Stimulated activated CD4-positive, alpha-beta T cell treated with anti-CD3 and anti-CD28 coated beads, Interleukin-1b, Interleukin-23, amount 100 ng/mL, for 24 hours (primary cell): Measurements from ENCODE around the gene SLC27A4.
A peak's percentile ranks its signal among the peaks of the same experiment; 100 is the strongest.
"Not testable (repeated sequence)": the region's sequence is repeated elsewhere in the genome, so short reads cannot be mapped to it uniquely, and the experiment has no call there.

ENCODE experiments used
- DNase-seq, 4 experiments: peaks; one replicate each; pipeline ENCODE4 v3.0.0-alpha.2; 2020; ENCODE audit warnings: low read depth in 4 of 4, low spot score in 1 of 4

Gene SLC27A4

DNA sequence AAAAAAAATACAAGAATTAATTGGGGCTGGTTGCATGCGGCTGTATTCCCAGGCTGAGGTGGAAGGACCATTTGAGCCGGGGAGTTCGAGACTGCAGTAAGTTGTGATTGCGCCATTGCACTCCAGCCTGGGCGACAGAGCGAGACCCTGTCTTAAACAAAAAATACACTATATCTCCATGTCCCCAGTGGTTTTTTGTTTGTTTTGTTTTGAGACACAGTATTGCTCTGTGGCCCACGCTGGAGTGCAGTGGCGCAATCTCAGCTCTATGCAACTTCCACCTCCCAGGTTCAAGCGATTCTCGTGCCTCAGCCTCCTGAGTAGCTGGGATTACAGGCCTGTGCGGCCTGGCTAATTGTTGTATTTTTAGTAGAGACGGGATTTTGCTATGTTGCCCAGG is 16.5 kb upstream of the SLC27A4 start:
- DNase-seq: no peak

- no peak for DNase-seq
Measured at GRCh38 chr9:128324401-128324800, 15.9 kb upstream of the SLC27A4 start.

- DNase-seq: no peak
Measured at GRCh38 chr9:128325629-128326028, 14.7 kb upstream of the SLC27A4 start.

- DNase-seq: no peak
Measured at GRCh38 chr9:128333451-128333869, 6.9 kb upstream of the SLC27A4 start.

DNA sequence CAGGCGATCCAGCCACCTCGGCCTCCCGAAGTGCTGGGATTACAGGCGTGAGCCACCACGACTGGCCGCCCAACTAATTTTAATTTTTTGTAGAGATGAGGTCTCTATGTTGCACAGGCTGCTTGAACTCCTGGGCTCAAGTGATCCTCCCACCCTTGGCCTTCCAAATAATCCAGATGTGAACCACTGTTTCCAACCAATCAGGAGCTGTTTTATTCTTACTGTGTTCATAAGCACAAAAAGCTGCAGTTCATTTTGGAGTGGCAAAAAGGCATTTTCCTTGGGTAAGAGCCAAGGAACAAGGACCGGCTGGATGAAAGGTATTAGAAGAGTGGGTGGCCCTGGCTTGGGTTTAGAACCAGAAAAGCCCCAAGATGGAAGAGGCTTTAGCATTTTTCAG is 5.2 kb upstream of the SLC27A4 start:
- DNase-seq: no peak

GRCh38 chr9:128335914-128336313 is 4.4 kb upstream of the SLC27A4 start:
- no peak for DNase-seq

DNA sequence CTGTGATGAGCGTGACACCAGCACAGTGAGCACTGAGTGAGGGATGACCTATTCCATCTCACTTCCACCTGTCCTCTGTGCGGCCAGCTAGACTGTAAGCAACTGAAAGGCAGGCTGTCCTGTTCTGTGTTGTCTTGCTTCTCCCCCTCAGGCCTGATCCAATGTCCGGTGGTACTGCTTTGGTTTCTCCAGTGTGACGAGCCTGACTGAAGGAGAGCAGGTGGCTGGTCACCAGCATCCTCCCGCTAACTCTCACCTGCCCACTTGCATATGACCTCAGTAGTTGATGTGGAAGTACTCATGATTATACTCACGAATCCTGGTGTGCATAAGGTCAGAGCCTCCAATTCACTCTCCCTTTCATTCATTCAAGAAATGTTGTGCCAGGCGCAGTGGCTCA is 2.4 kb upstream of the SLC27A4 start:
- DNase-seq: no peak

- not testable (repeated sequence) for DNase-seq
Measured at GRCh38 chr9:128338852-128339614, 1.3 kb upstream of the SLC27A4 start.

GRCh38 chr9:128340691-128341434 is 536 bp downstream of the SLC27A4 start:
- peak in 1 of 4 experiments; percentile 9 for DNase-seq

DNA sequence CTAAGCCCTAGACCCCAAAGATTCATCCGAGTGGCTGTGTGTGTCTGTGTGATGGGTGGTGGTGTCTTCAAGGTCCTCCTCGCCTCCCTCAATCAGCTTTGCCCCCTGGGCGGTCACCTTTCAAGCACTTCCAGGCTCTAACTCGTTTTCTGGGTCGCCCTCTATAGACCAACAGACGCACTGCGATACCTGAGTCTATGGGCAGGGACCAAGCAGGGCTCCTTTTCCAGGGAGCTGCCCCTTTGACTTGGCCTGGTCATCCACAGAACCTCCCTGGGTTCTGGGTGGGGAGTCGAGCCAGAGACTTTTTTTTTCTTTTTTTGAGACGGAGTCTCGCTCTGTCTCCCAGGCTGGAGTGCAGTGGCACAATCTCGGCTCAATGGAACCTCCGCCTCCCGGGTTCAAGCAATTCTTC is 1.1 kb downstream of the SLC27A4 start:
- peak in 3 of 4 experiments; percentile 21 to 59 (median 49) for DNase-seq

DNA sequence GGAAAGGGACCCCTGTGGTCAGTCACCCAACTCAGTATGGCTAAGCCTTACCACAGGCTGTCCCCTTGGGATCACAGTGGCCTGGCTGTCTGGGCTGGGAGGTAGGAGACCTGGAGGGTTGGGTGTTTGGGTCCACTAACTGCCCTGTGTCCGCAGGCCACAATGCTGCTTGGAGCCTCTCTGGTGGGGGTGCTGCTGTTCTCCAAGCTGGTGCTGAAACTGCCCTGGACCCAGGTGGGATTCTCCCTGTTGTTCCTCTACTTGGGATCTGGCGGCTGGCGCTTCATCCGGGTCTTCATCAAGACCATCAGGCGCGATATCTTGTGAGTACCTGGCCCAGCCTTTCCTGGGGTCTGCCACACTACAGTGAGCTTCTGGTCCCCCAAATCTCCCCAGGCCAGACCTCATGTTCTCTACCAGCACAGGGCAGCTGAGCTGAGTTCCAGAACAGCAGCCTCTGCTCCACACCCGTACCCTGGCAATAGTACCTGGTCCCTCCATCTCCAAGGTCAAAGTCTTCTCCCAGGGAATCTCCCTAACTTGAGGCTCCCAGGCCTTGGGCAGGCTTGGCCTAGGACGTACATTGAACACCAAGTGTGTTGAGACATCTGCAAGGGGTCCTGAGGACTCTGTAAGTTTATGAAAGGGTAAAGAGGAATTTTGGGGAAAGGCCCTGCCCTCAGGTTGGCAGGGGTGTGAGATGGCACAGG is 2.8 kb downstream of the SLC27A4 start:
- no peak for DNase-seq

- no peak for DNase-seq
Measured at GRCh38 chr9:128343855-128344254, 3.5 kb downstream of the SLC27A4 start.

DNA sequence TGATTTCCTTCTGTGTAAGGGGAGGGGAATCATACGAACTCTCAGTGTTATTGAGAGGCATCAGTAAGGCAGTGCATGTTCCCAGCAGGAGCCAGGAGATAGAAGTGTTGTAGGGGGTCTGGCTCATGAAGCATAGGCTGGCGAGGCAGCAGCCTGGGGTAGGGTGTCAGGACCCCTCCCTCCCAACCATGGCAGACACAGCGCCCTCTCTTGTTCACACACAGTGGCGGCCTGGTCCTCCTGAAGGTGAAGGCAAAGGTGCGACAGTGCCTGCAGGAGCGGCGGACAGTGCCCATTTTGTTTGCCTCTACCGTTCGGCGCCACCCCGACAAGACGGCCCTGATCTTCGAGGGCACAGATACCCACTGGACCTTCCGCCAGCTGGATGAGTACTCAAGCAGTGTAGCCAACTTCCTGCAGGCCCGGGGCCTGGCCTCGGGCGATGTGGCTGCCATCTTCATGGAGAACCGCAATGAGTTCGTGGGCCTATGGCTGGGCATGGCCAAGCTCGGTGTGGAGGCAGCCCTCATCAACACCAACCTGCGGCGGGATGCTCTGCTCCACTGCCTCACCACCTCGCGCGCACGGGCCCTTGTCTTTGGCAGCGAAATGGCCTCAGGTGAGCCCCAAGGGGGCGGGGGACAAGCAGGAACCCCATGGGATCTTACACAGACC is 4.7 kb downstream of the SLC27A4 start:
- no peak for DNase-seq

DNA sequence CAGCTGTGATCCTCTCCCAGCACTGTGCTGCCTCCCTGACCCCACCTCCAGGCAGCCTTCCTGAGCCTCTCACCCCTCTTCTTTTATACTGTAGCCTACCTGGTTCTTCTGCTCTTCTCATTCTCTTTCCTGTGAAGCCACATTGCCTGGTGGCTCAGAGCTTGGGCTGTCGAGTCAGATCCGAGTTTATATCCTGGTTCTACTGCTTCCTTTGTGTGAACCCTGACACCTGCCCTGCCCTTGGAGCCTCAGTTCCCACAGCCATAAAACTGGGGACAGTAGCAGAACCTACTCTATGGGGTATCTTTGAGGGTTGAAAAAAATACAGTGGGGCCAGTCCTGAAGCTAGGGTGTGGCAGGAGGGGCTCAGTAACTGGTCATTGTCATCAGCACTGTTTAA is 8.8 kb downstream of the SLC27A4 start:
- no peak for DNase-seq

DNA sequence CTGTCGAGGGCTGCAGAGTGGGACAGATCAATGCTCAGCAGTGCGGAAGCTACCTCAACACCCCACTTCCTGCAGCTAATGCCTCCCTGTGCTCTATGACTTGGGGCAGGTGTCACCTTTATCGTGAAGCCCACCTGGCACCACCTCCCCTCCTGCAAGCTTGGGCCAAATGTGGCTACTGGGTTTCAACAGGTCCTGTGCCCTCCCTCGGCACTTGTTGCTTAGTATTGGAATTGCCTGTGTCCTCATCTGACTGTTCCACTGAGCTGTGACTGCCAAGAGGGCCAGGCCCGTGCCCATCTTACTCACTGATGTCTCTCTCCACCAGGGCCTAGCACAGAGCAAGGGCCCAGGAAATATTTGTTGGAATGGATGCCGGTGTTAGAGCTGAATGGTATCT is 9.4 kb downstream of the SLC27A4 start:
- no peak for DNase-seq

GRCh38 chr9:128355451-128355850 is 15.1 kb downstream of the SLC27A4 start:
- no peak for DNase-seq

GRCh38 chr9:128358090-128358489 is 17.8 kb downstream of the SLC27A4 start:
- DNase-seq: no peak

DNA sequence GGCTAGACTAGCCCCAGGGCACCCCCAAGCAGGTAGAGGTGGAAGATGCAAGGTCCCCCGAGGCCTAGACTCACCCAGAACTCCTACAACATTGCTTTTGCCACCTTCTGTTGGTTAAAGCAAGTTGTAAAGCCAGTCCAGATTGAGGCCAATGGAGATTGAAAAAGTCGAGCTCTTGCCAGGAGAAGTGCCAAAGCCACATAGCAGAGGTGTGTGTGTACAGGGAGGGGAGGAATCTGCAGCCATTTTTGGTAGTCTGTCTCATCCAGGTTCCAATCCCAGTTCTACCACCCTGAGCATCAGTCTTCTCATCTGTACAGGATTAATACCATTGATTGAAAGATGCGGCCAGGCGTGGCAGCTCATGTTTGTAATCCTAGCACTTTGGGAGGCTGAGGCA is 18.5 kb downstream of the SLC27A4 start:
- no peak for DNase-seq

DNA sequence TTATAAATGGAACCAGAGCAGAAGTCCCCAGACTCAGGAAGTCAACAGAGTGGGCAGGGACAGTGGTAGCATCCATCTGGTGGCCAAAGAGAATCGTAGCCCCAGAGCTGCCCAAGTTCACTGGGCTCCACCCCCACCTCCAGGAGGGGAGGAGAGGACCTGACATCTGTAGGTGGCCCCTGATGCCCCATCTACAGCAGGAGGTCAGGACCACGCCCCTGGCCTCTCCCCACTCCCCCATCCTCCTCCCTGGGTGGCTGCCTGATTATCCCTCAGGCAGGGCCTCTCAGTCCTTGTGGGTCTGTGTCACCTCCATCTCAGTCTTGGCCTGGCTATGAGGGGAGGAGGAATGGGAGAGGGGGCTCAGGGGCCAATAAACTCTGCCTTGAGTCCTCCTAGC is 20.5 kb downstream of the SLC27A4 start:
- no peak for DNase-seq

DNA sequence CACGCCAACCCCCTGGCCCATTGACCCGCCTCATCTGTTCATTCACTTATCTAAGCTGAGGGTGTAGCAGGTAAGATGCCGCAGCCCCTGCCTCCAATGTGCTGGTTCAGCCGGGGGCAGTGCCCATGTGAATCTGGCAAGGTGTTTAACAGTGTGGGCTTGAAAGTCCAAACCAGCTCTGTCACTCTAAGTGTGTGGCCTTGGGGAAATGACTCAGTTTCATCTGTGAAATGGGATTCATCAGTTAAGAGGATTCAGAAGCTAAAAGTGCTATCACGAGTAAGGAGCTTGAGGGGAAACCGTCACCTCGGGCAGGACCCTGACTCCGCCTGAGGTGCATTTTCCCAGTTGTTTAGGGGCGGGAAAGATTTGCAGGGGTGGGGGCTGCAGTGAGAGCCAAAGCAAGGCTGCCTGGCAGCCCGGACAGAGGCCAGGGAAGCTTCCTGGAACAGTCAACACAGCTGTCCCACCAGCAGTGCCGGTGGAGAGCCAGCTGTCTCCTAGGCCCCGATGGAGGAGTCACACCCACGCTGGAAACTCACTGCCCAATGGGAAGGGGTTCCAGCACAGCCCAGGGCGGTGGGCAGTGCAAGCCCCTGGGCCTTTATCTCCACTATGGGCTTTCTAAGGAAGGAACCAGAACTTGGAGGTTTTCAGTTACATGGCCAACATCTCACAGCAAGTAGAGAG is 21.1 kb downstream of the SLC27A4 start:
- no peak for DNase-seq
